GM23338 (cell line): ENCODE results near the gene CATSPERD. TPM values are rescaled to one million over a fixed set of nuclear protein-coding genes. Genes with fewer than 3 reads are reported as not detected.

ENCODE experiments used
- ATAC-seq: fragments of 200-7000 bp; cut with Tn5 transposase; 3 replicates; pipeline ENCODE4 v1.9.1; 2020
- DNase-seq: peaks from one replicate; pipeline ENCODE4 v3.0.0-alpha.2; 2015; ENCODE audit warnings: low spot score
- H2AFZ ChIP-seq: fragments of 200-600 bp; sonication (generic); 2 replicates; pipeline ENCODE4 v1.8.0; 2016; ENCODE audit warnings: antibody characterized with exemption, mild to moderate bottlenecking, moderate library complexity
- H3F3A ChIP-seq: fragments of 200-600 bp; sonication (generic); replicated peaks from 2 replicates; pipeline ENCODE4 v1.8.0; 2017; ENCODE audit warnings: antibody characterized with exemption, mixed run types, low read depth
- H3K27ac ChIP-seq: fragments of 200-600 bp; sonication (generic); 2 replicates; pipeline ENCODE4 v1.6.1; 2016; ENCODE audit warnings: low read depth
- H3K27me3 ChIP-seq: fragments of 200-600 bp; sonication (generic); 2 replicates; pipeline ENCODE4 v1.8.0; 2016; ENCODE audit warnings: mild to moderate bottlenecking, mixed run types, moderate library complexity; ENCODE audit not compliant: insufficient read depth
- H3K36me3 ChIP-seq: fragments of 200-600 bp; sonication (generic); 2 replicates; pipeline ENCODE4 v1.8.0; 2016; ENCODE audit warnings: mild to moderate bottlenecking; ENCODE audit not compliant: insufficient read depth
- H3K4me1 ChIP-seq: fragments of 200-600 bp; sonication (generic); 2 replicates; pipeline ENCODE4 v1.8.0; 2016; ENCODE audit warnings: mild to moderate bottlenecking, moderate library complexity; ENCODE audit not compliant: insufficient read depth
- H3K4me2 ChIP-seq: fragments of 200-600 bp; sonication (generic); 2 replicates; pipeline ENCODE4 v1.7.1; 2017; ENCODE audit warnings: mixed run types
- H3K4me3 ChIP-seq: fragments of 200-600 bp; sonication (generic); 2 replicates; pipeline ENCODE4 v1.6.1; 2016; ENCODE audit warnings: mixed run types
- H3K79me2 ChIP-seq: fragments of 200-600 bp; sonication (generic); replicated peaks from 2 replicates; pipeline ENCODE4 v1.8.0; 2017; ENCODE audit warnings: mild to moderate bottlenecking; ENCODE audit not compliant: insufficient read depth
- H3K9me2 ChIP-seq: fragments of 200-600 bp; sonication (generic); 2 replicates; pipeline ENCODE4 v1.8.0; 2017; ENCODE audit not compliant: insufficient read depth
- H4K20me1 ChIP-seq: fragments of 200-600 bp; sonication (generic); replicated peaks from 2 replicates; pipeline ENCODE4 v1.8.0; 2017; ENCODE audit warnings: mild to moderate bottlenecking; ENCODE audit not compliant: insufficient read depth
- H3K27ac Mint-ChIP-seq: 2 replicates; pipeline ENCODE4 v1.8.0; 2020; ENCODE audit warnings: inconsistent platforms, mild to moderate bottlenecking, moderate library complexity, mixed read lengths
- H3K27me3 Mint-ChIP-seq: 3 replicates; pipeline ENCODE4 v1.8.0; 2022; ENCODE audit warnings: low read depth, mild to moderate bottlenecking, moderate library complexity, mixed read lengths, inconsistent platforms; ENCODE audit not compliant: insufficient read depth, poor library complexity
- H3K36me3 Mint-ChIP-seq: 3 replicates; pipeline ENCODE4 v1.8.0; 2021; ENCODE audit warnings: low read depth, mild to moderate bottlenecking, inconsistent platforms, moderate library complexity, mixed read lengths
- H3K4me1 Mint-ChIP-seq: 3 replicates; pipeline ENCODE4 v1.8.0; 2020; ENCODE audit warnings: mild to moderate bottlenecking, inconsistent platforms, mixed read lengths
- H3K4me3 Mint-ChIP-seq: 3 replicates; pipeline ENCODE4 v1.8.0; 2021; ENCODE audit warnings: moderate library complexity, mild to moderate bottlenecking, inconsistent platforms, mixed read lengths
- H3K9me3 Mint-ChIP-seq: 3 replicates; pipeline ENCODE4 v1.8.0; 2020; ENCODE audit warnings: moderate library complexity, mild to moderate bottlenecking, inconsistent platforms, mixed read lengths
- CREB1 ChIP-seq: fragments of 250-450 bp; sonication (Bioruptor Pico); IDR thresholded peaks from 2 replicates; pipeline ENCODE4 v1.5.0; 2020; ENCODE audit warnings: low read depth, mild to moderate bottlenecking, moderate library complexity
- POLR2AphosphoS5 ChIP-seq: IDR thresholded peaks from 2 replicates; pipeline ENCODE4 v1.6.1; 2016; ENCODE audit warnings: antibody characterized with exemption, low read depth
- polyA plus RNA-seq: library from polyadenylated mRNA; unstranded; fragments of >200 nt; fragmentation: Nextera tagmentation; extraction: Ambion mirVana; gene quantifications from 2 replicates; pipeline ENCODE4 v1.2.1, GENCODE V29; 2016
- total RNA-seq: library from RNA; depleted of rRNA; stranded (reverse); fragments of >200 nt; shearing (Covaris generic); gene quantifications from 2 replicates; pipeline ENCODE4 v1.2.3, GENCODE V29; 2014; rRNA removed
- TF ChIP-seq, protein P1 (sequence below): fragments of 250-450 bp; sonication (Bioruptor Pico); IDR thresholded peaks from 2 replicates; pipeline ENCODE4 v1.5.0; 2020; ENCODE audit warnings: mild to moderate bottlenecking, moderate library complexity
- TF ChIP-seq, protein P2 (sequence below): IDR thresholded peaks from 2 replicates; pipeline ENCODE4 v1.6.1; 2016; ENCODE audit warnings: antibody characterized with exemption

The CATSPERD gene
- total and polyA plus RNA-seq, 2 experiments from 2014 or later: 0.17 TPM; not detected in 1

GRCh38 chr19:5827891-5828660, 107.6 kb downstream of the CATSPERD start:
- Histone ChIP-seq H3K36me3 (no peaks in the 10 kb centered on the region), H3F3A (no peaks in the 10 kb centered on the region), H3K9me2 (no peaks in the 10 kb centered on the region), H3K27me3 (no peaks in the 10 kb centered on the region), H4K20me1 (no peaks in the 10 kb centered on the region), H2AFZ (peak overlapping the region; percentile 90), H3K79me2 (no peaks in the 10 kb centered on the region), H3K4me2 (peak overlapping the region; percentile 97), H3K4me3 (peak overlapping the region; percentile 86), H3K27ac (peak overlapping the region; percentile 94), H3K4me1 (peaks cover 4% of the 10 kb centered on the region; the same call in 1 of the 2 replicates)
- H3K36me3 Mint-ChIP-seq: no peaks in the 10 kb centered on the region
- peak; percentile 94 for DNase-seq
- H3K4me1 Mint-ChIP-seq: peaks cover 7% of the 10 kb centered on the region
- peak; percentile 60 for ATAC-seq
- H3K27ac Mint-ChIP-seq: peak overlapping the region; percentile 98
- H3K27me3 Mint-ChIP-seq: peaks cover 25% of the 10 kb centered on the region
- peak overlapping the region; percentile 95 for H3K4me3 Mint-ChIP-seq
- TF ChIP-seq, protein P1, sequence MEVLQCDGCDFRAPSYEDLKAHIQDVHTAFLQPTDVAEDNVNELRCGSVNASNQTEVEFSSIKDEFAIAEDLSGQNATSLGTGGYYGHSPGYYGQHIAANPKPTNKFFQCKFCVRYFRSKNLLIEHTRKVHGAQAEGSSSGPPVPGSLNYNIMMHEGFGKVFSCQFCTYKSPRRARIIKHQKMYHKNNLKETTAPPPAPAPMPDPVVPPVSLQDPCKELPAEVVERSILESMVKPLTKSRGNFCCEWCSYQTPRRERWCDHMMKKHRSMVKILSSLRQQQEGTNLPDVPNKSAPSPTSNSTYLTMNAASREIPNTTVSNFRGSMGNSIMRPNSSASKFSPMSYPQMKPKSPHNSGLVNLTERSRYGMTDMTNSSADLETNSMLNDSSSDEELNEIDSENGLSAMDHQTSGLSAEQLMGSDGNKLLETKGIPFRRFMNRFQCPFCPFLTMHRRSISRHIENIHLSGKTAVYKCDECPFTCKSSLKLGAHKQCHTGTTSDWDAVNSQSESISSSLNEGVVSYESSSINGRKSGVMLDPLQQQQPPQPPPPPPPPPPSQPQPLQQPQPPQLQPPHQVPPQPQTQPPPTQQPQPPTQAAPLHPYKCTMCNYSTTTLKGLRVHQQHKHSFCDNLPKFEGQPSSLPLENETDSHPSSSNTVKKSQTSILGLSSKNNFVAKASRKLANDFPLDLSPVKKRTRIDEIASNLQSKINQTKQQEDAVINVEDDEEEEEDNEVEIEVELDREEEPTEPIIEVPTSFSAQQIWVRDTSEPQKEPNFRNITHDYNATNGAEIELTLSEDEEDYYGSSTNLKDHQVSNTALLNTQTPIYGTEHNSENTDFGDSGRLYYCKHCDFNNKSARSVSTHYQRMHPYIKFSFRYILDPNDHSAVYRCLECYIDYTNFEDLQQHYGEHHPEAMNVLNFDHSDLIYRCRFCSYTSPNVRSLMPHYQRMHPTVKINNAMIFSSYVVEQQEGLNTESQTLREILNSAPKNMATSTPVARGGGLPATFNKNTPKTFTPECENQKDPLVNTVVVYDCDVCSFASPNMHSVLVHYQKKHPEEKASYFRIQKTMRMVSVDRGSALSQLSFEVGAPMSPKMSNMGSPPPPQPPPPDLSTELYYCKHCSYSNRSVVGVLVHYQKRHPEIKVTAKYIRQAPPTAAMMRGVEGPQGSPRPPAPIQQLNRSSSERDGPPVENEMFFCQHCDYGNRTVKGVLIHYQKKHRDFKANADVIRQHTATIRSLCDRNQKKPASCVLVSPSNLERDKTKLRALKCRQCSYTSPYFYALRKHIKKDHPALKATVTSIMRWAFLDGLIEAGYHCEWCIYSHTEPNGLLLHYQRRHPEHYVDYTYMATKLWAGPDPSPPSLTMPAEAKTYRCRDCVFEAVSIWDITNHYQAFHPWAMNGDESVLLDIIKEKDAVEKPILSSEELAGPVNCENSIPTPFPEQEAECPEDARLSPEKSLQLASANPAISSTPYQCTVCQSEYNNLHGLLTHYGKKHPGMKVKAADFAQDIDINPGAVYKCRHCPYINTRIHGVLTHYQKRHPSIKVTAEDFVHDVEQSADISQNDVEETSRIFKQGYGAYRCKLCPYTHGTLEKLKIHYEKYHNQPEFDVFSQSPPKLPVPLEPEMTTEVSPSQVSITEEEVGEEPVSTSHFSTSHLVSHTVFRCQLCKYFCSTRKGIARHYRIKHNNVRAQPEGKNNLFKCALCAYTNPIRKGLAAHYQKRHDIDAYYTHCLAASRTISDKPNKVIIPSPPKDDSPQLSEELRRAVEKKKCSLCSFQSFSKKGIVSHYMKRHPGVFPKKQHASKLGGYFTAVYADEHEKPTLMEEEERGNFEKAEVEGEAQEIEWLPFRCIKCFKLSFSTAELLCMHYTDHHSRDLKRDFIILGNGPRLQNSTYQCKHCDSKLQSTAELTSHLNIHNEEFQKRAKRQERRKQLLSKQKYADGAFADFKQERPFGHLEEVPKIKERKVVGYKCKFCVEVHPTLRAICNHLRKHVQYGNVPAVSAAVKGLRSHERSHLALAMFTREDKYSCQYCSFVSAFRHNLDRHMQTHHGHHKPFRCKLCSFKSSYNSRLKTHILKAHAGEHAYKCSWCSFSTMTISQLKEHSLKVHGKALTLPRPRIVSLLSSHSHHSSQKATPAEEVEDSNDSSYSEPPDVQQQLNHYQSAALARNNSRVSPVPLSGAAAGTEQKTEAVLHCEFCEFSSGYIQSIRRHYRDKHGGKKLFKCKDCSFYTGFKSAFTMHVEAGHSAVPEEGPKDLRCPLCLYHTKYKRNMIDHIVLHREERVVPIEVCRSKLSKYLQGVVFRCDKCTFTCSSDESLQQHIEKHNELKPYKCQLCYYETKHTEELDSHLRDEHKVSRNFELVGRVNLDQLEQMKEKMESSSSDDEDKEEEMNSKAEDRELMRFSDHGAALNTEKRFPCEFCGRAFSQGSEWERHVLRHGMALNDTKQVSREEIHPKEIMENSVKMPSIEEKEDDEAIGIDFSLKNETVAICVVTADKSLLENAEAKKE (CRISPR knock-in tag): no peak
- TF ChIP-seq CREB1 (CRISPR knock-in tag) (peak; percentile 80), POLR2AphosphoS5 (peak; percentile 97)
- TF ChIP-seq, protein P2, sequence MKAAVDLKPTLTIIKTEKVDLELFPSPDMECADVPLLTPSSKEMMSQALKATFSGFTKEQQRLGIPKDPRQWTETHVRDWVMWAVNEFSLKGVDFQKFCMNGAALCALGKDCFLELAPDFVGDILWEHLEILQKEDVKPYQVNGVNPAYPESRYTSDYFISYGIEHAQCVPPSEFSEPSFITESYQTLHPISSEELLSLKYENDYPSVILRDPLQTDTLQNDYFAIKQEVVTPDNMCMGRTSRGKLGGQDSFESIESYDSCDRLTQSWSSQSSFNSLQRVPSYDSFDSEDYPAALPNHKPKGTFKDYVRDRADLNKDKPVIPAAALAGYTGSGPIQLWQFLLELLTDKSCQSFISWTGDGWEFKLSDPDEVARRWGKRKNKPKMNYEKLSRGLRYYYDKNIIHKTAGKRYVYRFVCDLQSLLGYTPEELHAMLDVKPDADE: 0 out of 2 replicates have a peak, but pooled peaks have one; percentile 16
- H3K9me3 Mint-ChIP-seq: 0 out of 3 replicates have a peak, but pooled peaks cover 2% of the 10 kb centered on the region

Other genes starting within 250 kb of the CATSPERD start
- gene TINCR, start 152.7 kb upstream of the CATSPERD start, total RNA-seq: 0.97 and 3.9 TPM in 2 replicates
- gene TINCR, start 152.7 kb upstream of the CATSPERD start, polyA plus RNA-seq: 0.42 and 0.94 TPM in 2 replicates
- 29.6 and 37.7 TPM in 2 replicates for gene SAFB2, start 97.9 kb upstream of the CATSPERD start, total RNA-seq
- gene SAFB2, start 97.9 kb upstream of the CATSPERD start, polyA plus RNA-seq: 102 and 110 TPM in 2 replicates
- gene SAFB, start 97.6 kb upstream of the CATSPERD start, total RNA-seq: 82.2 and 109 TPM in 2 replicates
- gene SAFB, start 97.6 kb upstream of the CATSPERD start, polyA plus RNA-seq: 76.5 and 85.2 TPM in 2 replicates
- gene MICOS13, start 40.1 kb upstream of the CATSPERD start, total RNA-seq: 9.1 and 15.5 TPM in 2 replicates
- gene MICOS13, start 40.1 kb upstream of the CATSPERD start, polyA plus RNA-seq: 54.6 and 63.8 TPM in 2 replicates
- 12.9 and 14.6 TPM in 2 replicates for gene HSD11B1L, start 39.6 kb upstream of the CATSPERD start, total RNA-seq
- 17.8 and 18.4 TPM in 2 replicates for gene HSD11B1L, start 39.6 kb upstream of the CATSPERD start, polyA plus RNA-seq
- gene RPL36, start 30.3 kb upstream of the CATSPERD start, total RNA-seq: 575 and 895 TPM in 2 replicates
- gene RPL36, start 30.3 kb upstream of the CATSPERD start, polyA plus RNA-seq: 3,204 and 3,480 TPM in 2 replicates
- 123 and 137 TPM in 2 replicates for gene LONP1, start 491 bp upstream of the CATSPERD start, total RNA-seq
- 64.5 and 68.6 TPM in 2 replicates for gene LONP1, start 491 bp upstream of the CATSPERD start, polyA plus RNA-seq
- 1.0 and 1.6 TPM in 2 replicates for gene PRR22, start 64.1 kb downstream of the CATSPERD start, total RNA-seq
- gene PRR22, start 64.1 kb downstream of the CATSPERD start, polyA plus RNA-seq: 1.2 TPM in 2 replicates
- gene DUS3L, start 70.5 kb downstream of the CATSPERD start, total RNA-seq: 42.7 and 53.0 TPM in 2 replicates
- gene DUS3L, start 70.5 kb downstream of the CATSPERD start, polyA plus RNA-seq: 24.5 and 26.2 TPM in 2 replicates
- gene NRTN, start 84.4 kb downstream of the CATSPERD start, total RNA-seq: 4.0 and 5.9 TPM in 2 replicates
- gene NRTN, start 84.4 kb downstream of the CATSPERD start, polyA plus RNA-seq: 5.5 and 5.8 TPM in 2 replicates
- gene FUT6, start 119.1 kb downstream of the CATSPERD start, total RNA-seq: not detected in 2 replicates
- not detected in 2 replicates for gene FUT6, start 119.1 kb downstream of the CATSPERD start, polyA plus RNA-seq
- not detected in 2 replicates for gene FUT3, start 130.8 kb downstream of the CATSPERD start, total RNA-seq
- gene FUT3, start 130.8 kb downstream of the CATSPERD start, polyA plus RNA-seq: 0.45 TPM in 1 of 2 replicates, not detected in the other
- gene FUT5, start 149.9 kb downstream of the CATSPERD start, total RNA-seq: not detected in 2 replicates
- gene FUT5, start 149.9 kb downstream of the CATSPERD start, polyA plus RNA-seq: 0.10 TPM in 1 of 2 replicates, not detected in the other
- gene NDUFA11, start 183.2 kb downstream of the CATSPERD start, total RNA-seq: 171 and 187 TPM in 2 replicates
- 523 and 558 TPM in 2 replicates for gene NDUFA11, start 183.2 kb downstream of the CATSPERD start, polyA plus RNA-seq
- gene VMAC, start 184.2 kb downstream of the CATSPERD start, total RNA-seq: 3.2 and 3.7 TPM in 2 replicates
- gene VMAC, start 184.2 kb downstream of the CATSPERD start, polyA plus RNA-seq: 0.79 and 0.89 TPM in 2 replicates
- 0.74 and 3.2 TPM in 2 replicates for gene CAPS, start 193.6 kb downstream of the CATSPERD start, total RNA-seq
- gene CAPS, start 193.6 kb downstream of the CATSPERD start, polyA plus RNA-seq: 1.5 and 2.5 TPM in 2 replicates